Right cardiac atrium (tissue), 5 donors: Measurements from ENCODE around the gene PRKG1. TPM values are rescaled to one million over a fixed set of nuclear protein-coding genes. Genes with fewer than 3 reads are reported as not detected.
A peak's percentile ranks its signal among the peaks of the same experiment; 100 is the strongest.

ENCODE experiments used
- ATAC-seq, 2 donors: fragments of 200-7000 bp; cut with Tn5 transposase; one replicate each; pipeline versions ENCODE4 v1.8.0 to v1.9.1; 2020; ENCODE audit warnings: moderate library complexity in 2 of 2, mild to moderate bottlenecking in 1 of 2
- DNase-seq, 3 donors: peaks; one replicate each; pipeline ENCODE4 v3.0.0-alpha.2; 2020
- H3K27ac ChIP-seq: one replicate; pipeline ENCODE4 v1.5.1; 2013; ENCODE audit warnings: mild to moderate bottlenecking, low read length, control low read depth, moderate library complexity
- H3K27me3 ChIP-seq: one replicate; pipeline ENCODE4 v1.6.1; 2013; ENCODE audit not compliant: control insufficient read depth, insufficient read depth
- H3K4me1 ChIP-seq: one replicate; pipeline ENCODE4 v1.6.1; 2013; ENCODE audit warnings: low read length; ENCODE audit not compliant: control insufficient read depth, insufficient read depth
- H3K4me3 ChIP-seq: one replicate; pipeline ENCODE4 v1.5.1; 2013; ENCODE audit warnings: low read length, control low read depth
- H3K9me3 ChIP-seq: one replicate; pipeline ENCODE4 v1.6.1; 2013; ENCODE audit warnings: low read length; ENCODE audit not compliant: control insufficient read depth
- whole genome bisulfite sequencing: extraction: QIAGEN DNeasy Blood & Tissue Kit; methylation state at CpG from one replicate; pipeline ENCODE4 v1.1.7; 2013; 5-methylcytosine and 5-hydroxymethylcytosine counted together
- intact Hi-C, 4 donors: fragments of 100-400 bp; cut with DNase I; formaldehyde crosslinking; loops; one replicate each; pipeline versions ENCODE4 v1.11.0 to v1.14.0; 2022 to 2023
- polyA plus RNA-seq: library from polyadenylated mRNA; stranded (reverse); fragments of 200-250 nt; gene quantifications from one replicate; pipeline ENCODE4 v1.2.3, GENCODE V29; 2013
- total RNA-seq, 4 donors: library from RNA; stranded (reverse); fragmentation: NEBNext Ultra II Directional; extraction: Animal tissue kit (Norgen Biotek cat#: 25700); gene quantifications; one replicate each; pipeline ENCODE4 v1.2.1, GENCODE V29; 2021
- donor health status: healthy with polysubstance abuse.
- donor health status: DM: no; HTN: yes; CAD: no.
- donor health status: DM: no; HTN: no; CAD: no.
- donor health status: DM: no; HTN: yes; CAD: no; lungs with severe emphysema.
- donor health status: DM: yes; HTN: yes; CAD: no.

The PRKG1 gene
- total and polyA plus RNA-seq, 5 donors: 16.6 to 49.9 (median 47.4) TPM

DNA sequence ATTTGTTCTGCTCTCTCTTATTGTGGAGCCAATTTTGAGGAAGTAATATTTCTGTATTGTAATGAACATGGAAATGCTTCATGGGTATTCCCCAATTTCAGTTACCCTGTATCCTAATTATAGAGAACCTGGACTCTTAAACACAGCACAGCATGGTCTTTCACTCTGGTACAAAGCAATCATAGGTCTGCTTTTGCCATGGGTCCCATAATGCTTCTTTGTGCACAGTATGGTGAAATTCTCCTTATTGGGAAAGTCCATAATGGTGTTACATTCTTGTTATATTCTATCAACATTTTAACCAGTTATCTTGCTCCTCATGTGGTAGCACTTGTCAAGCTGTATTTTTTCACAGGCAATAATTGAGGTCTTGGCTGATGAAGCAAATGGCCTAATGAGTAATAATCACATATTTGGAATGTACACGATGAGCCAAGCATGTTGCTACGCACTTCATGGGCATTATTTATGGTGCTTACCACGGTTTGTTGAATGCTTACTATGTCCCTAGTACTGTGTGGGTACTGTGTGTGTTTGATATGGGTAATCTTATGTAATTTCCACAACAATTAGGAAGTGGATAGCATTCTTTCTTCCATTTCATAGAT lies 42.9 kb downstream of the PRKG1 start:
- no peak overlapping the region for H3K4me3 ChIP-seq
- no peaks in the 10 kb centered on the region for H3K9me3 ChIP-seq
- ATAC-seq (peak; percentile 36 to 58), DNase-seq (no peak)
- intact Hi-C loops: no loop called here
- no peak overlapping the region for H3K27ac ChIP-seq
- H3K27me3 ChIP-seq: no peaks in the 10 kb centered on the region
- 53% methylated on average over 3 of the region's 3 CpGs for WGBS
- H3K4me1 ChIP-seq: no peaks in the 10 kb centered on the region

DNA sequence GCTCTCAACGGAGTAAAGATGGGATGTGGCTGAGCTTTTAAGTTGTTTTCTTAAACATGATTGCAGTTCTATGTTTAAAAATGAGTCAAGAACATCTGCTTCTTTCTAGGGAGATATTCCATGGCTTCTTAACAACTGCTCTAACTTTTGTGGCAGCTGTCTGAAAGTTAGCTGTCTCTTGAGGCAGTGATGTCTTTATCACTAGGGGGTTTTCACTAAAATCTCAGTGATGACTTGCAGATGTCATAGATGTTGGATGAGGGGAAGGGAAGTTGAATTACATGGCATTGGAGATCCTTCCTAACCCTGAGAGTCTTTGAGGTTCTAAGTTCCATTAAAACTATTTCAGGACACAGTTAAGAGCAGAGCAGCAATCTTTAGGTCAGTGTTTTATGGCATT lies 43.5 kb downstream of the PRKG1 start:
- Histone ChIP-seq H3K27me3 (no peaks in the 10 kb centered on the region), H3K9me3 (no peaks in the 10 kb centered on the region), H3K4me1 (no peaks in the 10 kb centered on the region), H3K27ac (no peak overlapping the region), H3K4me3 (no peak overlapping the region)
- ATAC-seq: peak; percentile 46 to 53
- intact Hi-C loops: no loop called here
- DNase-seq: no peak
- 51% methylated on average over 1 of the region's 1 CpG for WGBS

DNA sequence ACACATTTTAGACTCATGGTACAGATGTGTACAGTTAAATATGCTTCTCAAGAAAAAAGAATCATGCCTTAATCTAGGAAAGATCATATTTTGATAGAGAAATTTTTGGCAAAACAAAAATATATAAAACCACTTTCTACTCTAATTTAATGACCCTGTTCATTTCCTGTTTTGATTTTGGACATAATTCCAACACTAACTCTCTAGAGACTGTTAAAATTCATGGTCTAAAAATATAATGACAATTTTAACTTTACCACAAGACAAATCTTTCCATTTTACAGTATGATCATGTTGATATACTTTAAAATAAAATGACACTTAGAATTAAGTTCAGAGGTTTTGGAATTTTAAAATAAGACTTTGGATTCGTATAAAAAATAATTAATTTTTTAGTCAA lies 45.2 kb downstream of the PRKG1 start:
- intact Hi-C loops: no loop called here
- Histone ChIP-seq H3K27ac (no peak overlapping the region), H3K9me3 (no peaks in the 10 kb centered on the region), H3K4me1 (no peaks in the 10 kb centered on the region), H3K4me3 (no peak overlapping the region), H3K27me3 (no peaks in the 10 kb centered on the region)
- ATAC-seq (no peak), DNase-seq (no peak)
- 74% methylated on average over 1 of the region's 1 CpG for WGBS

DNA sequence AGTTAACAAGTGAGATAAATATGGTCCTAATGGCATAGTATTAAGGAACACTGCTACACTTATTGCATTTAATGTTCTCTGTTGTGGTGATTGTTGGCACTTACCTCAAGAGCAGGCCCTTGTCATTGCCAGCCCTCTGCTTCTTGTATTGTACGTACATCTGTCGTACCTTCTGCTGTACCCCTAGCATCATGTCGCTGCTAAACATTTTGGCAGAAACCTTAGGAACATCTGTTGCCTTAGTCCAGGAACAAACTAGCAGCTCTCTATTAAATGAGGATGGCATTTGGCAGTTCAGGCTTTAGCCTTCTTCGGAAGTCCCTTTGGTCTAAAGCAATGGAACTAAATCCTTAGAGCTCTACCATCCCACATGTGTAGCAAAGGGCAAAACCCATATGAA lies 47.6 kb downstream of the PRKG1 start:
- DNase-seq: no peak
- 94% methylated on average over 4 of the region's 4 CpGs for WGBS
- no peaks in the 10 kb centered on the region for H3K4me1 ChIP-seq
- no peak for ATAC-seq
- intact Hi-C loops: loop anchor here in 1 of 4 donors (2.0 kb wide), 1 partner anchor 15 kb away; no protein-coding TSS in a partner anchor
- H3K27ac ChIP-seq: no peak overlapping the region
- H3K9me3 ChIP-seq: no peaks in the 10 kb centered on the region
- H3K4me3 ChIP-seq: no peak overlapping the region
- H3K27me3 ChIP-seq: no peaks in the 10 kb centered on the region

DNA sequence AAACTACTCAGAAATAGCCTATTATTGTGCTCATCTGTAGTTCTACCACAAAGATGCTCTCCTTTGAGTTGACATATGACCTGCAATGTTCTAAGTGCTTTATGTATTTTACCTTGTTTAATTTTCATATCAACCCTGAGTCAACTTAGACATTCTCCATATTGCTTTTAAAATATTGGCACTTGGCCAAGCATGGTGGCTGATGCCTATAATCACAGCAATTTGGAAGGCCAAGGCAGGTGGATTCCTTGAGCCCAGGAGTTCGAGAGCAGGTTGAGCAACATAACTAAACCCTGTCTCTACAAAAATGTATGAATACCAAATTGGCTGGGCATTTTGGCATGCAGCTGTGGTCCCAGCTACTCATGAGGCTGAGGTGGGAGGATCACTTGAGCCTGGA lies 50.6 kb downstream of the PRKG1 start:
- Histone ChIP-seq H3K27me3 (no peaks in the 10 kb centered on the region), H3K4me1 (no peaks in the 10 kb centered on the region), H3K27ac (no peak overlapping the region), H3K4me3 (no peak overlapping the region), H3K9me3 (no peaks in the 10 kb centered on the region)
- intact Hi-C loops: no loop called here
- WGBS: 90% methylated on average over 1 of the region's 1 CpG
- no peak for DNase-seq
- no peak for ATAC-seq

DNA sequence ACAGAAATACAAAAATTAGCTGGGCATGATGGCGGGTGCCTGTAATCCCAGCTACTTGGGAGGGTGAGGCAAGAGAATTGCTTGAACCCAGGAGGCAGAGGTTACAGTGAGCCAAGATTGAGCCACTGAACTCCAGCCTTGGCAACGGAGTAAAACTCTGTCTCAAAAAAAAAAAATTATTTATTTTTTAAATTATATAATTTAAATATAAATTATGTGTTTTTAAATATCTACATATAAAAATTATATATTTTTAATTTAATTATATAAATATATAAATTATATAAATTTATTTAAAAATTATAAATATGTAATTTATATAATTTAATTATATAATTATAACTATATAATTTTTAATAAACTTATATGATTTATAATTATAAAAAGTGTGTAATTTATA lies 51.2 kb downstream of the PRKG1 start:
- intact Hi-C loops: no loop called here
- no peaks in the 10 kb centered on the region for H3K27me3 ChIP-seq
- WGBS: 95% methylated on average over 2 of the region's 2 CpGs

DNA sequence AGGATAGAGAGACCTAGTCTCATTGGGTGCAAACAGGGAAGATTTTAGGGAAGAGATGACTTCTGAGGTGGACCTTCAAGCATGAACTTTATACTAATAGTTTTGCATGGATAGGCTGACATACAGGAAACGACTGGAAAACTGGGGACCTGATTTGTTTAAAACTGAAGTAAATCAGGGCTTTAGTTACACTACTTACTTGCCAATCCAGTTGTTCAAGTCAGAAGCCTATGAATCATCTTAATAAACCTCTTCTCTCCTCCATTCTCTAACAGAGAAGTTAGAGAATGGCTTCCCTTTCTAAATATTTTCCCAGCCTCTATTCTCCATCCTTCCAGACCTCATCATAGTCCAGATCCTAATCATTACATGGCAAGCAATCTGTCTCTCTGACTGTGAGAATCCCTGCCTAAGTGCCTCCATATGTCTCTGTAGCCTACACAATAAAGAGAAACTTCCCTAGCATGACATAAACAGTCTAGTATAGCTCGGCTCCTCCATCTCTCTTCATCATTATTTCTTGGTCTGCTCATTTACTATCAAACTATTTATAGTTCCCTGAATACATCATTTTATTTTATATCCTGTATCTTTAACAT lies 55.8 kb downstream of the PRKG1 start:
- ATAC-seq (no peak), DNase-seq (no peak)
- Histone ChIP-seq H3K27ac (no peak overlapping the region), H3K4me3 (no peak overlapping the region), H3K4me1 (peaks cover 2% of the 10 kb centered on the region), H3K9me3 (no peaks in the 10 kb centered on the region), H3K27me3 (no peaks in the 10 kb centered on the region)
- WGBS: 70% methylated on average over 2 of the region's 2 CpGs
- intact Hi-C loops: no loop called here

More for the DNA sequence above, 51.2 kb downstream of the PRKG1 start:
- Histone ChIP-seq H3K9me3 (no peaks in the 10 kb centered on the region), H3K27ac (no peak overlapping the region), H3K4me3 (no peak overlapping the region), H3K4me1 (no peaks in the 10 kb centered on the region)
- DNase-seq: no peak
- ATAC-seq: no peak

DNA sequence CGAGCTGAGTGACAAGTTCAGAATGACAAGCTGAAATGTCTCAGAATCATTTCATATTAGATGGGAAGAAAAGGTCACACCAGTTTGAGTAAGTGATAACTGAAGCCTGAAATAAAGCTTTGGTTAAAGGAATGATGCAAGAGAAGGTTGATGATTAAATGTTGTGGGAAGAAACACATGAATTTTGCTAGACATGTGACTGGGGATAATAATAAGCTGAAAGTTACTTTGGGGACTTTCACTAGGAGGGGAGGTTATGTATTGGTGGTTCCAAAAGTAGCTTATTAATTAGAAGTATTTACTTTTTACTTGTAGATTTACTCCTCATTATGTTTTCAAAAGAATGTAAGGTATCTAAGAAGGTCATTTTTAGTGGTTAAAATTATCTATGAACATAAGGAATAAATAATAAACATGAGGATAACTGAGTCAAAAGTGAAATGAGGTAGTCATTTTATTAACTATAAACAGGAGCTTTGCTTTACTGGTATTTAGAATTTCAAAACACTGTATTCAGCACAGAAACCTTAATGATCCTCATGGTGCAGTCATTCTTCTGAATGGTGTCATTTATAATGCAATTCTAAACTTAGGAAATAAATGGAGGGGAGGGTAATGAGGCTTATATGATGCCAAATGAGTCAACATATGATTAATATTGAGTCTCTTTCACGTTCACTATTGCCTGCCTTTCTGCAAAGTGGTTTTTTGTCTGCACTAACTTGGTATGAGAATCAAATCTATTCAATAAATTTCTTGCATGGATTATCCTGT lies 63.7 kb downstream of the PRKG1 start:
- Histone ChIP-seq H3K4me3 (no peak overlapping the region), H3K9me3 (no peaks in the 10 kb centered on the region), H3K27ac (no peak overlapping the region), H3K4me1 (peaks cover 3% of the 10 kb centered on the region), H3K27me3 (no peaks in the 10 kb centered on the region)
- ATAC-seq (no peak), DNase-seq (no peak)
- intact Hi-C loops: loop anchor here in 1 of 4 donors (2.0 kb wide), 1 partner anchor 17 kb away; no protein-coding TSS in a partner anchor
- WGBS: 77% methylated on average over 2 of the region's 2 CpGs

DNA sequence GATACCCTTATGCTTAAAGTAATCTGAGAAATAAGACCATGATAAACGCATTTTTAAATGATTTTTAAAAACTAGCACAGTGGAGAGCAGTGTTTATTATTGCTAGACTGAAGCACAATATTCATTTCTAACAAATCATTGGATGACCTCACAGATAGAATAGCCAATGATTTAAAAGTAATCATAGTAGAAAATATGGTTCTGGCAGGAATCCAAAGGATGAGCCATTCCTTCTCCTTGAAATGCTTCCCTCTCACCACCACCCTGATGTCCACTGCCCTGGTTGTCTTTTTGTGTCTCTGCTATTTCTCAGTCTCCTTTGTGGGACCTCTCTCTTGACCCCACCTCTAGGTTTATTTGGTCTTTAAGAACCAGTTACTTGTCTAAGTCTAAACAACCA lies 64.9 kb downstream of the PRKG1 start:
- WGBS: 86% methylated on average over 1 of the region's 1 CpG
- H3K27ac ChIP-seq: no peak overlapping the region
- H3K9me3 ChIP-seq: no peaks in the 10 kb centered on the region
- H3K4me1 ChIP-seq: peaks cover 1% of the 10 kb centered on the region
- ATAC-seq (no peak), DNase-seq (no peak)
- H3K4me3 ChIP-seq: no peak overlapping the region
- intact Hi-C loops: no loop called here
- H3K27me3 ChIP-seq: no peaks in the 10 kb centered on the region

DNA sequence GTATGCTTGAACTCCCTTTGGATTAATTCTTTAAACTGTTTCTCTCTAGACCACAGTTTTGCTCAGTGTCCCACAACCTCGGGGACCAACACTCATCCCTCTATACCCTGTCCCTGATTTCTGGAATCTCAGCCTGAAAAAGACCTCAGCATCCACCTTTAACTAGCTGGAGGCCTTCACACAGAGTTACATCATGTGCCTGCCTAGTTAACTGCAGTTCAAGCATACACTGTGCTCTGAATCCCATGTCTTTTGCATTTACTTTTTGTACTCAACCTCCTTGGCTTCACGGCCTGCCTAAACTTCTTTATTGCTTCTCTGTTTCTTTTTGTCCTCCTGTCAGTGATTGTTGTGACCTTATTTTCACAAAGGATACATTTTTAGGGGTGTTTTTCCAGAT lies 66.7 kb downstream of the PRKG1 start:
- no peaks in the 10 kb centered on the region for H3K9me3 ChIP-seq
- peaks cover 1% of the 10 kb centered on the region for H3K4me1 ChIP-seq
- WGBS: 63% methylated on average over 2 of the region's 2 CpGs
- H3K27ac ChIP-seq: no peak overlapping the region
- intact Hi-C loops: no loop called here
- ATAC-seq: peak; percentile 35 to 43
- H3K27me3 ChIP-seq: no peaks in the 10 kb centered on the region
- DNase-seq: no peak
- no peak overlapping the region for H3K4me3 ChIP-seq

DNA sequence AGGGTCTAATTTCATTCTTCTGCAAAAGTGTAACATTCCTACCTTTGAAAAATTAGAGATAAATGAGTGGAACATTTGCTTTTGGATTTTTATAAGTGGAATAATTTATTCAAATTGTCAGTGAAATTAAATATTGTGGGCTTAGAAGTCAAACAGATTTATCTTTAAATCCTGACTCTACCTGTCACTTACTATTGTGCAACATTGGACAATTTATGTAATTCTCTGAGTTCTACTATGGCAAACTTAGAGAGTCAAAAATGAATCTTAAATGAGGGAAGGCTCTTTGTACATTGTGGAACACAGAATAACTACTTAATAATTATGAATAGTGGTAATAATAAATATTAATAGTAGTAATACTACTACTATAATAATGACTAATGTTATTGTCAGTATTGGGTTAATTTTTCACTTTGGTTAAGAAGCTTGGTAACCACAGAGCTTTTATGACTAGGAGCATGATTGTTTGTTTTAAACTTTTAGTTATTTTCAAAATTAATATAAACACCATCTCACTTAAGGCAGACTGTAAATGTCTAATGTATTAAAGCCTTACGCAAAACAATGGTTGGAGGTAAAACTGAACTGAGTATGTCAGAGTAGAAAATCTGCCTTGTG lies 70.0 kb downstream of the PRKG1 start:
- H3K4me1 ChIP-seq: peaks cover 1% of the 10 kb centered on the region
- ATAC-seq (no peak), DNase-seq (no peak)
- H3K9me3 ChIP-seq: no peaks in the 10 kb centered on the region
- no peaks in the 10 kb centered on the region for H3K27me3 ChIP-seq
- no peak overlapping the region for H3K4me3 ChIP-seq
- 94% methylated on average over 1 of the region's 1 CpG for WGBS
- intact Hi-C loops: no loop called here
- no peak overlapping the region for H3K27ac ChIP-seq
